ENCODE data around the gene SCNN1A. TPM values are rescaled to one million over a fixed set of nuclear protein-coding genes. Genes with fewer than 3 reads are reported as not detected.

Gene SCNN1A
- total RNA-seq, 2 experiments from 2014 or later: 1.1 to 2.0 TPM

DNA sequence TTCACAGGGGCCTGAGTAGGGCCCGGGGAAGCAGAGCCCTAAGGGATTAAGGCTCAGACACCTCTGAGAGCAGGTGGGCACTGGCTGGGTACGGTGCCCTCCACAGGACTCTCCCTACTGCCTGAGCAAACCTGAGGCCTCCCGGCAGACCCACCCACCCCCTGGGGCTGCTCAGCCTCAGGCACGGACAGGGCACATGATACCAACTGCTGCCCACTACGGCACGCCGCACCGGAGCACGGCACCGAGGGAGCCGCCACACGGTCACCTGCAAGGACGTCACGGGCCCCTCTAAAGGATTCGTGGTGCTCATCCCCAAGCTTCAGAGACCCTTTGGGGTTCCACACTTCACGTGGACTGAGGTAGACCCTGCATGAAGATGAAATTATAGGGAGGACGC, 15.7 kb upstream of the SCNN1A start:
- Histone ChIP-seq H3K4me1 (ENCODE audit: insufficient read depth, low read length) (no peaks in the 10 kb centered on the region), H3K4me3 (ENCODE audit: low read length) (no peak overlapping the region), H3K27ac (ENCODE audit: low read depth in 1 of 2, low read length in 2 of 2) (no peak overlapping the region), H3K9me3 (ENCODE audit: control insufficient read depth in 1 of 2, insufficient read depth in 1 of 2, low read length in 2 of 2) (no peaks in the 10 kb centered on the region), H3K36me3 (ENCODE audit: insufficient read depth, low read length) (no peaks in the 10 kb centered on the region), H3K27me3 (ENCODE audit: control insufficient read depth in 1 of 2, insufficient read depth in 2 of 2, low read length in 2 of 2) (no peaks in the 10 kb centered on the region)
- Mint-ChIP-seq H3K27me3 (peaks cover 5% of the 10 kb centered on the region), H3K9me3 (no peaks in the 10 kb centered on the region), H3K4me3 (no peak overlapping the region), H3K4me1 (ENCODE audit: low read depth) (no peaks in the 10 kb centered on the region), H3K27ac (no peak overlapping the region), H3K36me3 (ENCODE audit: low read depth) (no peaks in the 10 kb centered on the region)
- DNase-seq (no peak), ATAC-seq (ENCODE audit: poor library complexity) (no peak)
- intact Hi-C loops (cut with DNase I, micrococcal nuclease): no loop called here
- ChIA-PET POLR2A (no interaction called here), CTCF (no interaction called here)
- TF ChIP-seq, protein P1, sequence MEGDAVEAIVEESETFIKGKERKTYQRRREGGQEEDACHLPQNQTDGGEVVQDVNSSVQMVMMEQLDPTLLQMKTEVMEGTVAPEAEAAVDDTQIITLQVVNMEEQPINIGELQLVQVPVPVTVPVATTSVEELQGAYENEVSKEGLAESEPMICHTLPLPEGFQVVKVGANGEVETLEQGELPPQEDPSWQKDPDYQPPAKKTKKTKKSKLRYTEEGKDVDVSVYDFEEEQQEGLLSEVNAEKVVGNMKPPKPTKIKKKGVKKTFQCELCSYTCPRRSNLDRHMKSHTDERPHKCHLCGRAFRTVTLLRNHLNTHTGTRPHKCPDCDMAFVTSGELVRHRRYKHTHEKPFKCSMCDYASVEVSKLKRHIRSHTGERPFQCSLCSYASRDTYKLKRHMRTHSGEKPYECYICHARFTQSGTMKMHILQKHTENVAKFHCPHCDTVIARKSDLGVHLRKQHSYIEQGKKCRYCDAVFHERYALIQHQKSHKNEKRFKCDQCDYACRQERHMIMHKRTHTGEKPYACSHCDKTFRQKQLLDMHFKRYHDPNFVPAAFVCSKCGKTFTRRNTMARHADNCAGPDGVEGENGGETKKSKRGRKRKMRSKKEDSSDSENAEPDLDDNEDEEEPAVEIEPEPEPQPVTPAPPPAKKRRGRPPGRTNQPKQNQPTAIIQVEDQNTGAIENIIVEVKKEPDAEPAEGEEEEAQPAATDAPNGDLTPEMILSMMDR (IDR thresholded peaks at IDR 0.05): no peak

DNA sequence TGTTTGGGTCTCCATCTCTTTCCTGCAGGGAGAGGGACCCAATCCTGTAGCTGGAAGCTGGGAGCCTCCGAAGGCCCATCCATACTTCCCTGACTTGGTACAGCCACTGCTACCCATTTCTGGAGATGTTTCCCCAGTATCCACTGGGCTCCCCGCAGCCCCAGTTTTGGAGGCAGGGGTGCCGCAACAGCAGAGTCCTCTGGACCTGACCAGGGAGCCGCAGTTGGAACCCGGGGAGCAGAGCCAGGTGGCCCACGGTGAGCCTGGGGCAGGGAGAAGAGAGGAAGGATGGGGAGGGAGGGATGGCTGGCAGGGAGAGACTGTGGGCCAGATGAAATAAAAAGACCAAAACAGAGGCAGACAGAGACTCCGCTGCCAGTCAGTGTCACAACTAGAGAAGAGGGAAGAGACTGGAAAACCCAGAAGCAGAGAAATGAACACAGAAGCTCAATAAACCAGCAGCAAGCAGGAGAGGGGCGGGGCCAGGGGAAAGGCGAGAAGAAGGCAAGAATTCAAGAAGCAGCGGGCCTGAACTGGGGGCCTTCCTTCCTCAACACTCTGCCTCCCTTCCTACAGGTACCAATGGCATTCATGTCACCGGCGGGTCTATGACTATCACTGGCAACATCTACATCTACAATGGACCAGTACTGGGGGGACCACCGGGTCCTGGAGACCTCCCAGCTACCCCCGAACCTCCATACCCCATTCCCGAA, 14.9 kb upstream of the SCNN1A start:
- Mint-ChIP-seq H3K9me3 (no peaks in the 10 kb centered on the region), H3K27ac (no peak overlapping the region), H3K27me3 (peaks cover 5% of the 10 kb centered on the region), H3K4me3 (no peak overlapping the region), H3K36me3 (ENCODE audit: low read depth) (no peaks in the 10 kb centered on the region), H3K4me1 (ENCODE audit: low read depth) (no peaks in the 10 kb centered on the region)
- ChIA-PET POLR2A (no interaction called here), CTCF (no interaction called here)
- Histone ChIP-seq H3K27ac (ENCODE audit: low read depth in 1 of 2, low read length in 2 of 2) (no peak overlapping the region), H3K4me1 (ENCODE audit: insufficient read depth, low read length) (no peaks in the 10 kb centered on the region), H3K9me3 (ENCODE audit: control insufficient read depth in 1 of 2, insufficient read depth in 1 of 2, low read length in 2 of 2) (no peaks in the 10 kb centered on the region), H3K4me3 (ENCODE audit: low read length) (no peak overlapping the region), H3K36me3 (ENCODE audit: insufficient read depth, low read length) (no peaks in the 10 kb centered on the region), H3K27me3 (ENCODE audit: control insufficient read depth in 1 of 2, insufficient read depth in 2 of 2, low read length in 2 of 2) (no peaks in the 10 kb centered on the region)
- TF ChIP-seq, protein P1 (IDR thresholded peaks at IDR 0.05): no peak
- DNase-seq (no peak), ATAC-seq (ENCODE audit: poor library complexity) (no peak)
- intact Hi-C loops (cut with DNase I, micrococcal nuclease): no loop called here

DNA sequence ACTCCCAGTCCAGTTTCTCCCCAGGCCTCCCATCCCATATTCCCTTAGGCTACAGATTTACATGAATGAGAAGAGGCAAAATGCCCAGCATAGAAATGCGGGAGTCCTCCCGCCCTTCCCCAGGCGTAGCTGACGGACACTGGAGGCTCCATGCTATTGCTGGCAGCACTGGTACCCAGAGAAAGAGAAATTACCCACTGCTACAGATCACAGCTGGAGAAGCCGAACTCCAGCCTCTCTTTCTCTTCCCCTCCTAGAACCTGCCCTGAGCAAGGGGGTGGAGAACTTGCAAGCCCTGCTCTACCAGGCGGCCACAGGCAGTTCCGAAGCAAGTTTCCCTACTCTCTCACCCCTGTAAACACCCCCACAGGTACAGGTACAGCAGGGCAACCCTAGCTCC, 12.2 kb upstream of the SCNN1A start:
- H3K4me3 Mint-ChIP-seq: no peak overlapping the region
- no peak overlapping the region for H3K27ac Mint-ChIP-seq
- H3K9me3 ChIP-seq (ENCODE audit: control insufficient read depth in 1 of 2, insufficient read depth in 1 of 2, low read length in 2 of 2): peaks cover 0 to 6% of the 10 kb centered on the region in 2 experiments
- H3K27me3 ChIP-seq (ENCODE audit: control insufficient read depth in 1 of 2, insufficient read depth in 2 of 2, low read length in 2 of 2): peaks cover 12% of the 10 kb centered on the region in 2 experiments
- DNase-seq (no peak), ATAC-seq (ENCODE audit: poor library complexity) (no peak)
- H3K4me1 ChIP-seq (ENCODE audit: insufficient read depth, low read length): peaks cover 14% of the 10 kb centered on the region
- ChIA-PET POLR2A (interaction anchor here (0.7 kb wide), 1 partner anchor 121 kb away, joined by 3 read pairs; no protein-coding TSS in a partner anchor), CTCF (no interaction called here)
- no peaks in the 10 kb centered on the region for H3K9me3 Mint-ChIP-seq
- H3K4me3 ChIP-seq (ENCODE audit: low read length): no peak overlapping the region
- peaks cover 4% of the 10 kb centered on the region for H3K4me1 Mint-ChIP-seq (ENCODE audit: low read depth)
- no peak overlapping the region for H3K27ac ChIP-seq (ENCODE audit: low read depth in 1 of 2, low read length in 2 of 2)
- H3K27me3 Mint-ChIP-seq: peaks cover 15% of the 10 kb centered on the region
- TF ChIP-seq, protein P1 (IDR thresholded peaks at IDR 0.05): no peak
- no peaks in the 10 kb centered on the region for H3K36me3 ChIP-seq (ENCODE audit: insufficient read depth, low read length)
- H3K36me3 Mint-ChIP-seq (ENCODE audit: low read depth): no peaks in the 10 kb centered on the region
- intact Hi-C loops (cut with DNase I, micrococcal nuclease): no loop called here
